MM.1S (cell line): Measurements from ENCODE around the gene MAP3K12.

Experiments used
- CTCF ChIP-seq: fragments of 300-600 bp; sonication (generic); IDR thresholded peaks from 2 replicates; pipeline ENCODE4 v1.5.1; 2016; ENCODE audit warnings: antibody characterized with exemption, low read length, mixed read lengths
- EZH2 ChIP-seq: fragments of 300-600 bp; sonication (generic); optimal IDR thresholded peaks from 2 replicates; pipeline ENCODE3; 2017; ENCODE audit warnings: low read depth, mild to moderate bottlenecking, antibody characterized with exemption, low read length, mixed read lengths
- EZH2phosphoT487 ChIP-seq: fragments of 300-600 bp; sonication (generic); IDR thresholded peaks from 2 replicates; pipeline ENCODE4 v1.6.1; 2018; ENCODE audit warnings: antibody characterized with exemption, low read length

GRCh38 chr12:53492830-53493609, 6.2 kb downstream of the MAP3K12 start:
- TF ChIP-seq CTCF (no peak), EZH2phosphoT487 (no peak), EZH2 (no peak)
